IMR-90 (cell line): ENCODE data around the gene SLC25A26. TPM values are rescaled to one million over a fixed set of nuclear protein-coding genes. Genes with fewer than 3 reads are reported as not detected.

Source experiments
- ATAC-seq: fragments of 200-7000 bp; cut with Tn5 transposase; 2 replicates; pipeline ENCODE4 v1.9.1; 2020; ENCODE audit warnings: low read depth, mild to moderate bottlenecking, moderate library complexity
- BruUV-seq: library from RNA; stranded (reverse); fragments of 400-500 nt; replicated peaks from 2 replicates; lab custom pipeline; 2021; lab: Mats Ljungman, UMichigan
- CTCF ChIA-PET: fragments of 300-600 bp; formaldehyde crosslinking; extraction: SDS; loops from one replicate; lab custom pipeline; 2021; ENCODE audit warnings: antibody characterized with exemption; lab: Yijun Ruan, JAX
- POLR2A ChIA-PET: fragments of 300-600 bp; sonication (Branson Sonifier 250); formaldehyde crosslinking; loops from one replicate; lab custom pipeline; 2022; ENCODE audit warnings: antibody characterized with exemption; ENCODE audit not compliant: unreplicated experiment; lab: Charles Lee
- DNase-seq: peaks from one replicate; pipeline ENCODE4 v3.0.0; 2013
- H2AFZ ChIP-seq: replicated peaks from 2 replicates; pipeline ENCODE3; 2013; ENCODE audit warnings: low read length, mild to moderate bottlenecking; ENCODE audit not compliant: poor library complexity
- H2AK5ac ChIP-seq: 2 replicates; pipeline ENCODE4 v1.6.1; 2013; ENCODE audit warnings: low read depth, low read length, inconsistent platforms
- H2AK9ac ChIP-seq: replicated peaks from 2 replicates; pipeline ENCODE3; 2013; ENCODE audit warnings: mild to moderate bottlenecking, low read depth, low read length, moderate library complexity; ENCODE audit not compliant: poor library complexity
- H2BK120ac ChIP-seq: 2 replicates; pipeline ENCODE4 v1.6.1; 2013; ENCODE audit warnings: low read depth, low read length, inconsistent platforms
- H2BK15ac ChIP-seq: 3 replicates; pipeline ENCODE4 v1.6.1; 2013; ENCODE audit warnings: low read depth, low read length, inconsistent platforms
- H2BK20ac ChIP-seq: 2 replicates; pipeline ENCODE4 v1.6.1; 2013; ENCODE audit warnings: low read depth, mild to moderate bottlenecking, inconsistent platforms, low read length, moderate library complexity
- H2BK5ac ChIP-seq: 2 replicates; pipeline ENCODE4 v1.6.1; 2013; ENCODE audit warnings: mild to moderate bottlenecking, low read depth, low read length, inconsistent platforms; ENCODE audit not compliant: poor library complexity, severe bottlenecking
- H3K14ac ChIP-seq: replicated peaks from 2 replicates; pipeline ENCODE4 v1.6.1; 2013; ENCODE audit warnings: low read depth, low read length, inconsistent platforms
- H3K18ac ChIP-seq: 2 replicates; pipeline ENCODE4 v1.6.1; 2013; ENCODE audit warnings: low read depth, low read length, control low read depth
- H3K23ac ChIP-seq: 2 replicates; pipeline ENCODE4 v1.6.1; 2013; ENCODE audit warnings: low read depth, low read length, inconsistent platforms
- H3K27ac ChIP-seq: 2 replicates; pipeline ENCODE4 v1.5.1; 2013; ENCODE audit warnings: mild to moderate bottlenecking, control low read depth, low read length; ENCODE audit not compliant: insufficient read depth
- H3K27me3 ChIP-seq: 2 replicates; pipeline ENCODE4 v1.6.1; 2013; ENCODE audit warnings: low read length; ENCODE audit not compliant: control insufficient read depth, insufficient read depth
- H3K36me3 ChIP-seq: 2 replicates; pipeline ENCODE4 v1.6.1; 2013; ENCODE audit warnings: low read length, mixed read lengths; ENCODE audit not compliant: control insufficient read depth, insufficient read depth
- H3K4ac ChIP-seq: 2 replicates; pipeline ENCODE4 v1.6.1; 2013; ENCODE audit warnings: low read depth, low read length, inconsistent platforms
- H3K4me1 ChIP-seq: 2 replicates; pipeline ENCODE4 v1.6.1; 2013; ENCODE audit warnings: low read length, mixed read lengths; ENCODE audit not compliant: control insufficient read depth, insufficient read depth
- H3K4me2 ChIP-seq: 2 replicates; pipeline ENCODE4 v1.6.1; 2013; ENCODE audit warnings: low read depth, mild to moderate bottlenecking, control low read depth, low read length, moderate library complexity
- H3K4me3 ChIP-seq: 2 replicates; pipeline ENCODE4 v1.5.1; 2013; ENCODE audit warnings: low read depth, mild to moderate bottlenecking, control low read depth, low read length, moderate library complexity; ENCODE audit not compliant: insufficient read depth
- H3K56ac ChIP-seq: 2 replicates; pipeline ENCODE4 v1.6.1; 2013; ENCODE audit warnings: low read length, inconsistent platforms; ENCODE audit not compliant: insufficient read depth; ENCODE audit errors: extremely low read depth
- H3K79me1 ChIP-seq, 2 experiments: 2 replicates each; pipeline ENCODE4 v1.6.1; 2013; ENCODE audit warnings: low read length in 2 of 2, inconsistent platforms in 1 of 2, low read depth in 1 of 2
- H3K9ac ChIP-seq: 2 replicates; pipeline ENCODE4 v1.6.1; 2013; ENCODE audit warnings: low read depth, low read length, control low read depth
- H3K9me1 ChIP-seq: 2 replicates; pipeline ENCODE4 v1.6.1; 2013; ENCODE audit warnings: low read length, inconsistent platforms; ENCODE audit not compliant: insufficient read depth
- H3K9me3 ChIP-seq: 2 replicates; pipeline ENCODE4 v1.6.1; 2013; ENCODE audit warnings: low read length; ENCODE audit not compliant: control insufficient read depth, insufficient read depth
- H4K20me1 ChIP-seq: 2 replicates; pipeline ENCODE4 v1.6.1; 2013; ENCODE audit warnings: low read length, inconsistent platforms; ENCODE audit not compliant: insufficient read depth
- H4K5ac ChIP-seq: 2 replicates; pipeline ENCODE4 v1.6.1; 2013; ENCODE audit warnings: mild to moderate bottlenecking, low read depth, low read length, control low read depth
- H4K8ac ChIP-seq, 2 experiments: 2 replicates each; pipeline ENCODE4 v1.6.1; 2013; ENCODE audit warnings: low read depth in 2 of 2, low read length in 2 of 2, control low read depth in 1 of 2, inconsistent platforms in 1 of 2
- H4K91ac ChIP-seq: 2 replicates; pipeline ENCODE4 v1.6.1; 2013; ENCODE audit warnings: low read depth, low read length, inconsistent platforms; ENCODE audit not compliant: insufficient read depth
- BHLHE40 ChIP-seq: fragments of 150-350 bp; IDR thresholded peaks from 2 replicates; pipeline ENCODE4 v1.6.1; 2016; ENCODE audit warnings: mild to moderate bottlenecking, low read depth, low read length
- CEBPB ChIP-seq: IDR thresholded peaks from 2 replicates; pipeline ENCODE4 v1.6.1; 2012; ENCODE audit warnings: low read depth, low read length, improper control_type of control experiment
- FOS ChIP-seq: fragments of 150-350 bp; IDR thresholded peaks from 2 replicates; pipeline ENCODE4 v1.6.1; 2016; ENCODE audit warnings: low read depth, low read length
- MAFK ChIP-seq: IDR thresholded peaks from 2 replicates; pipeline ENCODE4 v1.6.1; 2012; ENCODE audit warnings: low read depth, low read length, improper control_type of control experiment
- MAZ ChIP-seq: IDR thresholded peaks from 2 replicates; pipeline ENCODE4 v1.6.1; 2012; ENCODE audit warnings: low read depth, mild to moderate bottlenecking, low read length, improper control_type of control experiment, moderate library complexity, borderline replicate concordance
- MXI1 ChIP-seq: IDR thresholded peaks from 2 replicates; pipeline ENCODE4 v1.6.1; 2012; ENCODE audit warnings: low read depth, mild to moderate bottlenecking, low read length, moderate library complexity, borderline replicate concordance
- NFE2L2 ChIP-seq: fragments of 150-350 bp; IDR thresholded peaks from 2 replicates; pipeline ENCODE4 v1.6.1; 2016; ENCODE audit warnings: low read depth, mild to moderate bottlenecking, low read length
- POLR2A ChIP-seq: IDR thresholded peaks from 2 replicates; pipeline ENCODE4 v1.6.1; 2012; ENCODE audit warnings: mild to moderate bottlenecking, low read depth, low read length
- RAD21 ChIP-seq: IDR thresholded peaks from 2 replicates; pipeline ENCODE4 v1.6.1; 2012; ENCODE audit warnings: low read length, improper control_type of control experiment
- RFX5 ChIP-seq: IDR thresholded peaks from 2 replicates; pipeline ENCODE4 v1.8.0; 2012; ENCODE audit warnings: low read depth, mild to moderate bottlenecking, low read length, moderate library complexity
- SMC3 ChIP-seq: fragments of 150-350 bp; IDR thresholded peaks from 2 replicates; pipeline ENCODE4 v1.6.1; 2016; ENCODE audit warnings: low read depth, mild to moderate bottlenecking, antibody characterized with exemption, low read length, moderate library complexity
- WGBS, 2 experiments: methylation state at CpG; one replicate each; pipeline versions ENCODE4 v1.1.5 to v1.1.7; 2013; ENCODE audit warnings: missing lambda C conversion rate in 2 of 2; ENCODE audit not compliant: insufficient read length in 1 of 2; ENCODE audit errors: extremely low coverage in 2 of 2; 5-methylcytosine and 5-hydroxymethylcytosine counted together
- dilution Hi-C: fragments of 300-500 bp; cut with HindIII; formaldehyde crosslinking; loops from one replicate; pipeline ENCODE4 v1.14.3; 2018; ENCODE audit warnings: low sequenced_read_pairs; ENCODE audit not compliant: unreplicated experiment
- in situ Hi-C: fragments of 300-500 bp; cut with MboI; formaldehyde crosslinking; loops from 3 replicates; pipeline ENCODE4 v1.14.3; 2019; ENCODE audit warnings: low sequenced_read_pairs, inconsistent platforms, mixed read lengths
- intact Hi-C: fragments of 100-400 bp; cut with micrococcal nuclease; formaldehyde crosslinking; loops from 2 replicates; pipeline ENCODE4 v1.10.0; 2022
- polyA plus RNA-seq, 3 experiments: library from polyadenylated mRNA; depleted of rRNA; stranded (reverse); fragments of >200 nt; gene quantifications; 2 replicates each; pipeline ENCODE4 v1.2.3, GENCODE V29; 2012; ENCODE audit warnings: low replicate concordance in 1 of 3
- total RNA-seq: library from RNA; depleted of rRNA; stranded (reverse); fragments of >200 nt; gene quantifications from 2 replicates; pipeline ENCODE4 v1.2.3, GENCODE V29; 2012
- TF ChIP-seq, protein P1 (sequence below): fragments of 150-350 bp; IDR thresholded peaks from 2 replicates; pipeline ENCODE4 v1.6.1; 2017; ENCODE audit warnings: mild to moderate bottlenecking, antibody characterized with exemption, low read length, low read depth
- TF ChIP-seq, protein P2 (sequence below): fragments of 150-350 bp; IDR thresholded peaks from 2 replicates; pipeline ENCODE4 v1.6.1; 2016; ENCODE audit warnings: low read depth, mild to moderate bottlenecking, low read length, moderate library complexity, borderline replicate concordance
- TF ChIP-seq, protein P3 (sequence below): conservative IDR thresholded peaks from 2 replicates; pipeline ENCODE4 v1.5.1; 2012; ENCODE audit warnings: mild to moderate bottlenecking, low read depth, low read length, improper control_type of control experiment

The SLC25A26 gene
- total and polyA plus RNA-seq, 2 of the 4 experiments (the other 2 are of a cell fraction), result 10.9 to 12.7 TPM

GRCh38 chr3:66268864-66269263 is 48.1 kb downstream of the SLC25A26 start:
- H3K4ac ChIP-seq, result peak overlapping the region; percentile 56
- in situ Hi-C loops (no loop called here), intact Hi-C loops (no loop called here), dilution Hi-C loops (no loop called here)
- no peak overlapping the region; the same call in 1 of the 2 replicates for H3K27ac ChIP-seq
- H3K56ac ChIP-seq, result no peak overlapping the region
- peak overlapping the region; percentile 48; the same call in 1 of the 2 replicates for H4K91ac ChIP-seq
- H3K4me3 ChIP-seq, result no peak overlapping the region
- H4K20me1 ChIP-seq, result no peaks in the 10 kb centered on the region
- peak overlapping the region; percentile 30; the same call in 1 of the 2 replicates for H2AK5ac ChIP-seq
- H4K5ac ChIP-seq, result peak overlapping the region; percentile 88
- H3K9me3 ChIP-seq, result no peaks in the 10 kb centered on the region
- no peak overlapping the region for H2AFZ ChIP-seq
- no peak for TF ChIP-seq MAFK
- no peak for TF ChIP-seq BHLHE40
- TF ChIP-seq FOS, result no peak
- no peak for TF ChIP-seq MXI1
- TF ChIP-seq, protein P1, sequence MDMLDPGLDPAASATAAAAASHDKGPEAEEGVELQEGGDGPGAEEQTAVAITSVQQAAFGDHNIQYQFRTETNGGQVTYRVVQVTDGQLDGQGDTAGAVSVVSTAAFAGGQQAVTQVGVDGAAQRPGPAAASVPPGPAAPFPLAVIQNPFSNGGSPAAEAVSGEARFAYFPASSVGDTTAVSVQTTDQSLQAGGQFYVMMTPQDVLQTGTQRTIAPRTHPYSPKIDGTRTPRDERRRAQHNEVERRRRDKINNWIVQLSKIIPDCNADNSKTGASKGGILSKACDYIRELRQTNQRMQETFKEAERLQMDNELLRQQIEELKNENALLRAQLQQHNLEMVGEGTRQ, result no peak
- TF ChIP-seq CEBPB, result no peak
- no peak for TF ChIP-seq MAZ
- no peak for TF ChIP-seq SMC3
- TF ChIP-seq, protein P2, sequence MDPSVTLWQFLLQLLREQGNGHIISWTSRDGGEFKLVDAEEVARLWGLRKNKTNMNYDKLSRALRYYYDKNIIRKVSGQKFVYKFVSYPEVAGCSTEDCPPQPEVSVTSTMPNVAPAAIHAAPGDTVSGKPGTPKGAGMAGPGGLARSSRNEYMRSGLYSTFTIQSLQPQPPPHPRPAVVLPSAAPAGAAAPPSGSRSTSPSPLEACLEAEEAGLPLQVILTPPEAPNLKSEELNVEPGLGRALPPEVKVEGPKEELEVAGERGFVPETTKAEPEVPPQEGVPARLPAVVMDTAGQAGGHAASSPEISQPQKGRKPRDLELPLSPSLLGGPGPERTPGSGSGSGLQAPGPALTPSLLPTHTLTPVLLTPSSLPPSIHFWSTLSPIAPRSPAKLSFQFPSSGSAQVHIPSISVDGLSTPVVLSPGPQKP, result no peak
- TF ChIP-seq RAD21, result no peak
- TF ChIP-seq, protein P3, sequence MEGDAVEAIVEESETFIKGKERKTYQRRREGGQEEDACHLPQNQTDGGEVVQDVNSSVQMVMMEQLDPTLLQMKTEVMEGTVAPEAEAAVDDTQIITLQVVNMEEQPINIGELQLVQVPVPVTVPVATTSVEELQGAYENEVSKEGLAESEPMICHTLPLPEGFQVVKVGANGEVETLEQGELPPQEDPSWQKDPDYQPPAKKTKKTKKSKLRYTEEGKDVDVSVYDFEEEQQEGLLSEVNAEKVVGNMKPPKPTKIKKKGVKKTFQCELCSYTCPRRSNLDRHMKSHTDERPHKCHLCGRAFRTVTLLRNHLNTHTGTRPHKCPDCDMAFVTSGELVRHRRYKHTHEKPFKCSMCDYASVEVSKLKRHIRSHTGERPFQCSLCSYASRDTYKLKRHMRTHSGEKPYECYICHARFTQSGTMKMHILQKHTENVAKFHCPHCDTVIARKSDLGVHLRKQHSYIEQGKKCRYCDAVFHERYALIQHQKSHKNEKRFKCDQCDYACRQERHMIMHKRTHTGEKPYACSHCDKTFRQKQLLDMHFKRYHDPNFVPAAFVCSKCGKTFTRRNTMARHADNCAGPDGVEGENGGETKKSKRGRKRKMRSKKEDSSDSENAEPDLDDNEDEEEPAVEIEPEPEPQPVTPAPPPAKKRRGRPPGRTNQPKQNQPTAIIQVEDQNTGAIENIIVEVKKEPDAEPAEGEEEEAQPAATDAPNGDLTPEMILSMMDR, result no peak
- TF ChIP-seq NFE2L2, result no peak
- TF ChIP-seq RFX5, result no peak
- no peak for TF ChIP-seq POLR2A
- no peak overlapping the region; the same call in 1 of the 2 replicates for H3K4me2 ChIP-seq
- no CpG with 5 or more reads among the region's 4 CpGs for WGBS, 2 experiments
- no peak overlapping the region for H3K9ac ChIP-seq
- peak overlapping the region; percentile 93 for H3K18ac ChIP-seq
- no TSS peak for BruUV-seq
- H2BK5ac ChIP-seq, result no peak overlapping the region
- no peaks in the 10 kb centered on the region; the same call in 1 of the 2 replicates for H3K9me1 ChIP-seq
- DNase-seq (no peak), ATAC-seq (no peak)
- ChIA-PET CTCF (interaction anchor here (0.6 kb wide), 1 partner anchor 480 kb away, joined by 3 read pairs; no protein-coding TSS in a partner anchor), POLR2A (no interaction called here)
- H2AK9ac ChIP-seq, result no peak overlapping the region
- H4K8ac ChIP-seq, result no peak overlapping the region
- peak overlapping the region; percentile 28; the same call in 1 of the 2 replicates for H2BK120ac ChIP-seq
- no peak overlapping the region for H3K23ac ChIP-seq
- H3K27me3 ChIP-seq, result no peaks in the 10 kb centered on the region
- no peaks in the 10 kb centered on the region; a peak in 1 of 4 replicates for H3K79me1 ChIP-seq
- peaks cover 24% of the 10 kb centered on the region for H3K4me1 ChIP-seq
- no peaks in the 10 kb centered on the region for H3K36me3 ChIP-seq
- 0 out of 2 replicates have a peak overlapping the region, but pooled peaks have one; percentile 20 for H3K14ac ChIP-seq
- peak overlapping the region; percentile 18; the same call in 1 of the 3 replicates for H2BK15ac ChIP-seq
- H2BK20ac ChIP-seq, result no peak overlapping the region
